Measurements from ENCODE around the gene WARS2.

- no peak for TF ChIP-seq CTCF (IDR thresholded peaks at IDR 0.05)
- no peak for TF ChIP-seq POLR2A (IDR thresholded peaks at IDR 0.05)
Observed at GRCh38 chr1:118986555-118987467, 153.6 kb downstream of the WARS2 start.

Data from adrenal gland (tissue), 5 donors.